ENCODE measurements around the gene CLSTN2. TPM values are rescaled to one million over a fixed set of nuclear protein-coding genes. Genes with fewer than 3 reads are reported as not detected.

Gene CLSTN2
- total and polyA plus RNA-seq, 2 of the 8 experiments (the other 6 are each of a cell fraction or from before 2014, with no cell fraction given): 0.39 to 0.52 TPM

- POLR2A ChIA-PET (ENCODE audit: partially characterized antibody): no interaction called here
- Histone ChIP-seq H3K4me3 (ENCODE audit: extremely low read depth in 1 of 4, insufficient read depth in 2 of 4, low read depth in 3 of 4, low read length in 4 of 4) (no peak overlapping the region), H2BK120ac (replicated peaks; ENCODE audit: low read depth, low read length) (no peak overlapping the region), H3K27ac (ENCODE audit: low read depth, low read length) (no peak overlapping the region), H2BK5ac (ENCODE audit: low read depth, low read length) (no peak overlapping the region), H2BK15ac (ENCODE audit: low read length) (no peak overlapping the region), H2AFZ (ENCODE audit: low read length) (no peak overlapping the region), H2BK12ac (ENCODE audit: low read depth, low read length) (no peak overlapping the region), H3K14ac (ENCODE audit: insufficient read length) (no peak overlapping the region), H3K18ac (ENCODE audit: extremely low read depth, low read length) (no peak overlapping the region), H2BK20ac (ENCODE audit: low read length) (no peak overlapping the region), H3K4ac (replicated peaks; ENCODE audit: insufficient read length, low read depth, low read length) (no peak overlapping the region), H3K23ac (ENCODE audit: insufficient read length) (no peak overlapping the region), H4K91ac (replicated peaks; ENCODE audit: insufficient read length, low read length) (no peak overlapping the region), H3K4me1 (replicated peaks in 1 of 4; ENCODE audit: control insufficient read depth in 3 of 4, insufficient read depth in 4 of 4, low read length in 3 of 4) (no peaks in the 10 kb centered on the region), H3K79me1 (ENCODE audit: low read depth, low read length) (no peaks in the 10 kb centered on the region), H4K8ac (ENCODE audit: extremely low read depth, insufficient read depth, low read length) (peak overlapping the region; percentile 45), H3K56ac (replicated peaks; ENCODE audit: insufficient read length, low read depth, low read length) (no peak overlapping the region), H3K9me3 (ENCODE audit: insufficient read depth in 2 of 2, low read depth in 1 of 2, low read length in 1 of 2) (no peaks in the 10 kb centered on the region), H4K5ac (ENCODE audit: insufficient read length, low read depth, low read length) (no peak overlapping the region), H3K23me2 (ENCODE audit: low read depth, low read length) (no peaks in the 10 kb centered on the region), H3K9ac (replicated peaks in 1 of 4; ENCODE audit: extremely low read depth in 1 of 4, low read depth in 3 of 4, low read length in 3 of 4) (no peak overlapping the region), H3K4me2 (ENCODE audit: insufficient read depth in 1 of 2, low read depth in 2 of 2, low read length in 2 of 2) (no peak overlapping the region), H3K36me3 (ENCODE audit: control insufficient read depth in 2 of 4, insufficient read depth in 4 of 4, low read length in 3 of 4) (no peaks in the 10 kb centered on the region), H2AK5ac (ENCODE audit: low read depth, low read length) (no peak overlapping the region), H4K20me1 (replicated peaks in 1 of 2; ENCODE audit: control insufficient read depth in 1 of 2, insufficient read depth in 2 of 2, low read length in 2 of 2) (no peaks in the 10 kb centered on the region), H3K27me3 (replicated peaks in 1 of 4; ENCODE audit: control insufficient read depth in 3 of 4, extremely low read depth in 1 of 4, insufficient read depth in 3 of 4, low read length in 3 of 4) (no peaks in the 10 kb centered on the region), H3K79me2 (ENCODE audit: control insufficient read depth in 1 of 2, insufficient read depth in 2 of 2, low read length in 2 of 2) (no peaks in the 10 kb centered on the region)
- CTCF ChIA-PET (ENCODE audit: partially characterized antibody): interaction anchor here (0.5 to 1.6 kb wide), 3 partner anchors 64 to 453 kb away, joined by 3 to 4 read pairs (median 3); no protein-coding TSS in a partner anchor
- 87% methylated on average over 5 of the region's 5 CpGs; no CpG with 5 or more reads in 1 of the 2 experiments for WGBS, 2 experiments (ENCODE audit: extremely low coverage in 1 of 2, insufficient coverage in 1 of 2, insufficient read length in 1 of 2, insufficient replicate concordance in 2 of 2, low coverage in 1 of 2, low lambda C conversion rate in 2 of 2, missing lambda C conversion rate in 1 of 2)
- DNase-seq (ENCODE audit: low read depth in 1 of 2, low spot score in 2 of 2): no peak
- no peak for FAIRE-seq
- TF ChIP-seq BRCA1 (IDR thresholded peaks at IDR 0.05; ENCODE audit: low read depth, low read length) (no peak), TEAD4 (IDR thresholded peaks at IDR 0.05; ENCODE audit: low read depth, low read length) (no peak), RFX5 (IDR thresholded peaks at IDR 0.05; ENCODE audit: borderline replicate concordance, low read depth, low read length) (no peak), RAD21 (IDR thresholded peaks at IDR 0.05 in 1 of 2, conservative IDR thresholded peaks at IDR 0.05 in 1 of 2; ENCODE audit: low read depth in 2 of 2, low read length in 2 of 2) (no peak), CBX5 (IDR thresholded peaks at IDR 0.05; ENCODE audit: low read depth, low read length) (no peak), YY1 (IDR thresholded peaks at IDR 0.05; ENCODE audit: low read depth, low read length) (no peak), RBBP5 (IDR thresholded peaks at IDR 0.05; ENCODE audit: borderline replicate concordance, low read depth, low read length) (no peak), GABPA (IDR thresholded peaks at IDR 0.05; ENCODE audit: borderline replicate concordance, insufficient read depth, low read length) (no peak), PHF8 (conservative IDR thresholded peaks at IDR 0.05; ENCODE audit: low read depth, low read length) (no peak), HDAC2 (IDR thresholded peaks at IDR 0.05; ENCODE audit: borderline replicate concordance in 1 of 2, low read depth in 2 of 2, low read length in 2 of 2) (no peak), SIN3A (conservative IDR thresholded peaks at IDR 0.05 in 1 of 2, IDR thresholded peaks at IDR 0.05 in 1 of 2; ENCODE audit: low read depth in 1 of 2, low read length in 2 of 2) (no peak), RNF2 (IDR thresholded peaks at IDR 0.05; ENCODE audit: borderline replicate concordance, low read depth, low read length, missing control alignments, poor library complexity, severe bottlenecking) (no peak)
These were observed 520.7 kb downstream of the CLSTN2 start for GRCh38 chr3:140455521-140456214.

Data from H1 (cell line).